NB4 (cell line): ENCODE data around the gene SBDS.
A peak's percentile ranks its signal among the peaks of the same experiment; 100 is the strongest.
"Not testable (repeated sequence)": the region's sequence is repeated elsewhere in the genome, so short reads cannot be mapped to it uniquely, and the experiment has no call there.

Experiments used
- POLR2A ChIP-seq: IDR thresholded peaks from 2 replicates; pipeline ENCODE4 v1.6.1; 2011; ENCODE audit warnings: mild to moderate bottlenecking; ENCODE audit not compliant: insufficient read length; ENCODE audit errors: extremely low read depth
- TF ChIP-seq, protein P1 (sequence below): IDR thresholded peaks from one replicate; pipeline ENCODE4 v1.5.1; 2012; ENCODE audit warnings: low read depth, low read length

DNA sequence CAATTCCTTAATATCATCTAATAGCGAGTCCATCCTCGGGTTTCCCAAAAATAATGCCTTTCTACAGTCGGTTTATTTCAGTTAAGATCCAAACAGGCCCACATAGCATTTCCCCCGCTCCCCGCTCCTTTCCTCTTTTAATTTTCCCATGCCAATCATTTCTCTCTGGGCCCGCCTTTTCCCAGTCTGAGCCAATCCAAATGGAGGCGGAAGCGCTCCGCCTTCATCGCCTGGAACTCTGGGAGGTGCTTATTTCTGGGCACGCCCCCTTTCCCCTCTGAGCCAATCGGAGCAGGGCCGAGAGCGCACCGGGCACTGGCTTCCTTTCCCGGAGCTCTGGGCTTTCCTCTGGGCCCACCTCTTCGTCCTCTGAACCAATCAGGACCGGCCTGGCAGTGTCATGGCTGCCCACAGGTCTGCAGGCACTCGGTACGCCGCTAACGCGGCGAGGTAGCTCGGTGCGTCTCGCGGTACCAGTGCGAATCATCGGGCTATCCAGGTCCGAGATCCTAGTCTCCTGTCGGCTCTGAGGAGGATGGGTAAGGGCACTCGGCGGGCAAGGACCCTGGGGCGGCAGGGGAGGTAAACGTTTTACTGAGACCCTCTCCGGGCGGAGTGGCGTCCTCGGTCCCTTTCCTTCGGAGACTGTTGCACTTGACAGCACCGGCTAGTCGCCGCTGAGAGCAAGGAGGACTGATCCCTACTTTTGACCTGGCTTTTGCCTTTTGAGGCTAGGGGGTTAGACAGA, 1.2 kb upstream of the SBDS start, which contains the start of gene TYW1:
- TF ChIP-seq, protein P1, sequence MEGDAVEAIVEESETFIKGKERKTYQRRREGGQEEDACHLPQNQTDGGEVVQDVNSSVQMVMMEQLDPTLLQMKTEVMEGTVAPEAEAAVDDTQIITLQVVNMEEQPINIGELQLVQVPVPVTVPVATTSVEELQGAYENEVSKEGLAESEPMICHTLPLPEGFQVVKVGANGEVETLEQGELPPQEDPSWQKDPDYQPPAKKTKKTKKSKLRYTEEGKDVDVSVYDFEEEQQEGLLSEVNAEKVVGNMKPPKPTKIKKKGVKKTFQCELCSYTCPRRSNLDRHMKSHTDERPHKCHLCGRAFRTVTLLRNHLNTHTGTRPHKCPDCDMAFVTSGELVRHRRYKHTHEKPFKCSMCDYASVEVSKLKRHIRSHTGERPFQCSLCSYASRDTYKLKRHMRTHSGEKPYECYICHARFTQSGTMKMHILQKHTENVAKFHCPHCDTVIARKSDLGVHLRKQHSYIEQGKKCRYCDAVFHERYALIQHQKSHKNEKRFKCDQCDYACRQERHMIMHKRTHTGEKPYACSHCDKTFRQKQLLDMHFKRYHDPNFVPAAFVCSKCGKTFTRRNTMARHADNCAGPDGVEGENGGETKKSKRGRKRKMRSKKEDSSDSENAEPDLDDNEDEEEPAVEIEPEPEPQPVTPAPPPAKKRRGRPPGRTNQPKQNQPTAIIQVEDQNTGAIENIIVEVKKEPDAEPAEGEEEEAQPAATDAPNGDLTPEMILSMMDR, result not testable (repeated sequence)
- TF ChIP-seq POLR2A, result peak; percentile 89
